HCT116 (cell line): ENCODE measurements around the gene RHEBL1. TPM values are rescaled to one million over a fixed set of nuclear protein-coding genes. Genes with fewer than 3 reads are reported as not detected.

Experiments
- ATAC-seq: fragments of 200-7000 bp; cut with Tn5 transposase; 2 replicates; pipeline ENCODE4 v1.9.1; 2020; ENCODE audit warnings: mild to moderate bottlenecking, moderate library complexity
- BruUV-seq: library from RNA; stranded (reverse); fragments of 400-500 nt; replicated peaks from 2 replicates; lab custom pipeline; 2021; lab: Mats Ljungman, UMichigan
- CTCF ChIA-PET: fragments of 300-600 bp; sonication (Branson Sonifier 250); formaldehyde crosslinking; loops from one replicate; lab custom pipeline; 2021; ENCODE audit warnings: antibody characterized with exemption; lab: Charles Lee
- POLR2A ChIA-PET: fragments of 300-600, 350-600 bp; sonication (Branson Sonifier 250); formaldehyde crosslinking; loops from one replicate; lab custom pipeline; 2021; ENCODE audit warnings: antibody characterized with exemption; lab: Charles Lee
- RAD21 ChIA-PET, 2 experiments: fragments of 300-600 bp; sonication (Branson Sonifier 250); formaldehyde crosslinking; loops; one replicate each; lab custom pipeline; 2023; ENCODE audit warnings: low total read pairs in 2 of 2; ENCODE audit not compliant: uncharacterized antibody in 2 of 2, unreplicated experiment in 2 of 2, low non-redundant PET in 1 of 2; lab: Charles Lee
- DNase-seq: peaks from one replicate; pipeline ENCODE4 v3.0.0-alpha.2; 2010; ENCODE audit warnings: low read depth, low spot score
- H2AFZ ChIP-seq: fragments of 200-600 bp; shearing (Covaris generic), sonication (generic); 2 replicates; pipeline ENCODE4 v1.6.1; 2017; ENCODE audit warnings: low read depth, mixed run types, mixed read lengths, antibody characterized with exemption, low read length; ENCODE audit not compliant: poor library complexity, severe bottlenecking
- H3K27ac ChIP-seq: 2 replicates; pipeline ENCODE4 v1.5.1; 2012; ENCODE audit warnings: low read depth, low read length
- H3K27me3 ChIP-seq: fragments of 200-600 bp; sonication (generic); 2 replicates; pipeline ENCODE4 v1.6.1; 2016; ENCODE audit warnings: mixed run types, low read length, mixed read lengths; ENCODE audit not compliant: insufficient read depth
- H3K36me3 ChIP-seq, 2 experiments: fragments of 200-500 bp in 1 of 2; fragments of 200-600 bp in 1 of 2; sonication (Bioruptor generic) in 1 of 2; sonication (generic) in 1 of 2; 2 replicates each; pipeline versions ENCODE4 v1.5.1 to v1.6.1; 2014 to 2016; ENCODE audit warnings: low read length in 2 of 2, inconsistent platforms in 1 of 2, mixed read lengths in 1 of 2, mixed run types in 1 of 2; ENCODE audit not compliant: insufficient read depth in 2 of 2, control insufficient read depth in 1 of 2
- H3K4me1 ChIP-seq, 2 experiments: fragments of 200-600 bp in 1 of 2; sonication (generic) in 1 of 2; 2 replicates each; pipeline versions ENCODE4 v1.5.1 to v1.6.1; 2012 to 2017; ENCODE audit warnings: low read length in 2 of 2, inconsistent platforms in 1 of 2, mild to moderate bottlenecking in 1 of 2, mixed read lengths in 1 of 2, mixed run types in 1 of 2, moderate library complexity in 1 of 2; ENCODE audit not compliant: insufficient read depth in 2 of 2, control insufficient read depth in 1 of 2
- H3K4me2 ChIP-seq: fragments of 200-600 bp; sonication (generic); 2 replicates; pipeline ENCODE4 v1.6.1; 2017; ENCODE audit warnings: mixed run types, low read length, mixed read lengths
- H3K4me3 ChIP-seq, 2 experiments: fragments of 200-600 bp in 1 of 2; sonication (generic) in 1 of 2; replicated peaks in 1 of 2; 2 replicates each; pipeline ENCODE4 v1.5.1; 2011 to 2016; ENCODE audit warnings: low read length in 2 of 2, control low read depth in 1 of 2, low read depth in 1 of 2, mild to moderate bottlenecking in 1 of 2, mixed read lengths in 1 of 2, mixed run types in 1 of 2
- H3K79me2 ChIP-seq: fragments of 200-600 bp; sonication (generic); 2 replicates; pipeline ENCODE4 v1.6.1; 2017; ENCODE audit warnings: mild to moderate bottlenecking, mixed run types, low read length, moderate library complexity, mixed read lengths; ENCODE audit not compliant: insufficient read depth
- H3K9ac ChIP-seq: fragments of 200-600 bp; sonication (generic); 2 replicates; pipeline ENCODE4 v1.6.1; 2016; ENCODE audit warnings: low read length, mixed read lengths
- H3K9me2 ChIP-seq: fragments of 200-600 bp; sonication (generic), shearing (Covaris generic); 2 replicates; pipeline ENCODE4 v1.6.1; 2017; ENCODE audit warnings: mixed run types, mild to moderate bottlenecking, moderate library complexity; ENCODE audit not compliant: insufficient read depth
- H3K9me3 ChIP-seq, 2 experiments: fragments of 200-500 bp in 1 of 2; fragments of 200-600 bp in 1 of 2; sonication (Bioruptor generic) in 1 of 2; sonication (generic) in 1 of 2; 2 replicates each; pipeline ENCODE4 v1.6.1; 2014 to 2017; ENCODE audit warnings: low read length in 2 of 2, mixed read lengths in 2 of 2, inconsistent platforms in 1 of 2, low read depth in 1 of 2, mild to moderate bottlenecking in 1 of 2, mixed run types in 1 of 2, moderate library complexity in 1 of 2; ENCODE audit not compliant: control insufficient read depth in 1 of 2, insufficient read depth in 1 of 2
- H4K20me1 ChIP-seq: fragments of 200-600 bp; sonication (generic), shearing (Covaris generic); 2 replicates; pipeline ENCODE4 v1.6.1; 2017; ENCODE audit warnings: mixed run types, mild to moderate bottlenecking, moderate library complexity; ENCODE audit not compliant: insufficient read depth
- CEBPB ChIP-seq: IDR thresholded peaks from 2 replicates; pipeline ENCODE4 v1.6.1; 2012; ENCODE audit warnings: low read depth
- EGR1 ChIP-seq: IDR thresholded peaks from 2 replicates; pipeline ENCODE4 v1.6.1; 2012; ENCODE audit warnings: low read depth
- ELF1 ChIP-seq: IDR thresholded peaks from 2 replicates; pipeline ENCODE4 v1.6.1; 2012; ENCODE audit warnings: low read depth, borderline replicate concordance
- JUND ChIP-seq: IDR thresholded peaks from 2 replicates; pipeline ENCODE4 v1.6.1; 2012
- POLR2AphosphoS5 ChIP-seq: IDR thresholded peaks from 2 replicates; pipeline ENCODE4 v1.6.1; 2011; ENCODE audit warnings: mild to moderate bottlenecking, low read depth, low read length, moderate library complexity
- RAD21 ChIP-seq: IDR thresholded peaks from 2 replicates; pipeline ENCODE4 v1.6.1; 2012; ENCODE audit warnings: low read depth, mild to moderate bottlenecking
- SP1 ChIP-seq: IDR thresholded peaks from 2 replicates; pipeline ENCODE4 v1.6.1; 2012; ENCODE audit warnings: low read depth
- TCF7L2 ChIP-seq: IDR thresholded peaks from 2 replicates; pipeline ENCODE4 v1.7.0; 2011; ENCODE audit warnings: borderline replicate concordance, inconsistent platforms; ENCODE audit not compliant: insufficient read depth, insufficient read length; ENCODE audit errors: extremely low read depth
- intact Hi-C: fragments of 100-400 bp; cut with micrococcal nuclease; formaldehyde crosslinking; loops from 2 replicates; pipeline ENCODE4 v1.10.0; 2022
- total RNA-seq: library from RNA; stranded (reverse); gene quantifications from one replicate; pipeline ENCODE4 v1.2.1, GENCODE V29; 2021; ENCODE audit not compliant: unreplicated experiment
- TF ChIP-seq, protein P1 (sequence below): IDR thresholded peaks from 2 replicates; pipeline ENCODE4 v1.6.1; 2011; ENCODE audit warnings: mild to moderate bottlenecking, low read length, moderate library complexity; ENCODE audit not compliant: insufficient replicate concordance; ENCODE audit errors: extremely low read depth
- TF ChIP-seq, protein P2 (sequence below): IDR thresholded peaks from 2 replicates; pipeline ENCODE4 v1.6.1; 2012
- TF ChIP-seq, protein P3 (sequence below), 3 experiments: fragments of 200-600 bp in 1 of 3; sonication (generic) in 1 of 3; IDR thresholded peaks in 2 of 3; conservative IDR thresholded peaks in 1 of 3; 2 replicates each; pipeline ENCODE4 v1.5.1; 2012 to 2017; ENCODE audit warnings: low read depth in 2 of 3, low read length in 2 of 3, antibody characterized with exemption in 1 of 3, borderline replicate concordance in 1 of 3, control low read depth in 1 of 3, mild to moderate bottlenecking in 1 of 3, mixed read lengths in 1 of 3, mixed run types in 1 of 3, moderate library complexity in 1 of 3; ENCODE audit not compliant: insufficient read depth in 1 of 3

RHEBL1 gene
- total RNA-seq, 1 experiment from 2014 or later = 2.8 TPM

DNA sequence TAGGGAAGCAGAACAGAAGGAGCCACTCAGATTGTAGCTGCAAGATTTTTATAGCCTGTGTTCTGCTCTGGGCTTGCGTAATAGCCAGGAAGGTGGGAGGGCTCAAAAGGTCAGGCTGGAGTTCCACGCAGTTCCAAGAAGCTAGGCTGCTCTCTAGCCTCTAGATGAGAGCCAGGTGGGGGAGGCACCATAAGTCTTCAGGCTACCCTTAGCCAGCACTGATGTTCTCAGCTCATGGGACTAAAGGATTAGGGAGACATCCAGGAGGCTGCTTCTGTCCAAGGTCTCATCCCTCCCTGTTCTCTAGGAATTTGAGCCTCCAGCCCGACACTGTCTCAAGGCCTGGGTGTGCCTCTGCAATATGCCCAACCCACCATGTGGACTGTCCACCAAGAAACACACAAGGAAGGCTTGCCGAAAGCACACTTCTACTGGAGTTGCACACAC is 39.2 kb upstream of the RHEBL1 start:
- Histone ChIP-seq H3K36me3 (no peaks in the 10 kb centered on the region; a peak in 1 of 4 replicates), H3K9me2 (no peaks in the 10 kb centered on the region), H3K4me1 (peaks cover 6 to 29% of the 10 kb centered on the region in 2 experiments; a peak in 3 of 4 replicates), H3K9me3 (no peaks in the 10 kb centered on the region), H3K9ac (no peak overlapping the region), H2AFZ (no peak overlapping the region), H3K79me2 (peaks cover 4% of the 10 kb centered on the region), H3K4me2 (peak overlapping the region; percentile 93), H3K4me3 (peak overlapping the region; percentile 90 to 97), H3K27ac (no peak overlapping the region; the same call in 1 of the 2 replicates), H4K20me1 (no peaks in the 10 kb centered on the region), H3K27me3 (no peaks in the 10 kb centered on the region)
- POLR2A ChIA-PET = interaction anchor here (0.6 to 3.5 kb wide), 4 partner anchors 11 to 157 kb away, joined by 3 to 30 read pairs (median 4); partner anchors contain the start of genes RHEBL1 and TUBA1B
- RAD21 ChIA-PET = no interaction called here
- intact Hi-C loops = no loop called here
- BruUV-seq = no TSS peak
- ATAC-seq = no peak
- no peak for DNase-seq
- CTCF ChIA-PET = interaction anchor here (1.6 to 4.6 kb wide), 4 partner anchors 11 to 39 kb away, joined by 7 to 27 read pairs (median 13); partner anchors contain the start of gene RHEBL1
- peak; percentile 83 for TF ChIP-seq CEBPB
- TF ChIP-seq POLR2AphosphoS5 = no peak
- TF ChIP-seq EGR1 = no peak
- no peak for TF ChIP-seq TCF7L2

DNA sequence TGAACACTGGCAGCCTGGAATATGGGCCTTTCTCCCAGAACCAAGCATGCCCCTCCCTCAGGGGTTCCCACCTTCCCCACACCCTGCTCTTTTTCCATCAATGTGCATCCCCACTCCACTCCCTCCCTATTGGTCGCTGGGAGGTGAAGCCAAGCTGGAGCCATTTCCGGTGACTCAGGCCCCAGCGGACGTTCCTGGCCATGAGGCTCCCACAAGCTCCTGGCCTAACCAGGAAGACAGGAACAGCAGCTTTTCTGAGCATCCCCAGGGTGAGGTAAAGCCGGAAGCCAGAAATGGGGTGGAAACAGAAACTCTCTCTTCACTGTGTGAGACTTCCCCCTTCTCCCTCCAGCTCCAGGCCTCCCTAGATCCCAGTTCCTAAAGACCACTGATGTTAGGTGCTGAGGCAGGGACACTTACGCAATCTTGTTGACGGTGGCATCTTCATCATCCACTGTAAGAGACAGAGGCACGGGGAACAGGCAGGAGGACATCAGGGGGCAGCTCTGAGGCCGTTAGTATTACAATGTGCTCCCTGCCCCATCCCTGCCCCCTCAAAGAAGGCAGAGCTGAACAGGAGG is 35.8 kb upstream of the RHEBL1 start:
- H2AFZ ChIP-seq = no peak overlapping the region
- ATAC-seq (no peak), DNase-seq (no peak)
- H3K27me3 ChIP-seq = no peaks in the 10 kb centered on the region
- POLR2A ChIA-PET = interaction anchor here (1.0 to 1.2 kb wide), 2 partner anchors 17 to 25 kb away, joined by 3 to 4 read pairs; partner anchors contain the start of gene TUBA1B
- CTCF ChIA-PET = interaction anchor here (1.7 kb wide), 1 partner anchor 17 kb away, joined by 6 read pairs; no protein-coding TSS in a partner anchor
- H4K20me1 ChIP-seq = no peaks in the 10 kb centered on the region
- no peaks in the 10 kb centered on the region for H3K9me2 ChIP-seq
- RAD21 ChIA-PET = no interaction called here
- no peak overlapping the region for H3K27ac ChIP-seq
- no peak overlapping the region for H3K4me3 ChIP-seq
- H3K36me3 ChIP-seq = peaks cover 0 to 8% of the 10 kb centered on the region in 2 experiments; a peak in 2 of 4 replicates
- no TSS peak for BruUV-seq
- no peak overlapping the region for H3K9ac ChIP-seq
- intact Hi-C loops = no loop called here
- H3K79me2 ChIP-seq = peaks cover 4% of the 10 kb centered on the region
- H3K4me2 ChIP-seq = no peak overlapping the region
- no peaks in the 10 kb centered on the region for H3K9me3 ChIP-seq
- H3K4me1 ChIP-seq = peaks cover 6 to 23% of the 10 kb centered on the region in 2 experiments; a peak in 3 of 4 replicates
- TF ChIP-seq RAD21 (no peak), JUND (no peak), ELF1 (no peak), SP1 (no peak)
- TF ChIP-seq, protein P1, sequence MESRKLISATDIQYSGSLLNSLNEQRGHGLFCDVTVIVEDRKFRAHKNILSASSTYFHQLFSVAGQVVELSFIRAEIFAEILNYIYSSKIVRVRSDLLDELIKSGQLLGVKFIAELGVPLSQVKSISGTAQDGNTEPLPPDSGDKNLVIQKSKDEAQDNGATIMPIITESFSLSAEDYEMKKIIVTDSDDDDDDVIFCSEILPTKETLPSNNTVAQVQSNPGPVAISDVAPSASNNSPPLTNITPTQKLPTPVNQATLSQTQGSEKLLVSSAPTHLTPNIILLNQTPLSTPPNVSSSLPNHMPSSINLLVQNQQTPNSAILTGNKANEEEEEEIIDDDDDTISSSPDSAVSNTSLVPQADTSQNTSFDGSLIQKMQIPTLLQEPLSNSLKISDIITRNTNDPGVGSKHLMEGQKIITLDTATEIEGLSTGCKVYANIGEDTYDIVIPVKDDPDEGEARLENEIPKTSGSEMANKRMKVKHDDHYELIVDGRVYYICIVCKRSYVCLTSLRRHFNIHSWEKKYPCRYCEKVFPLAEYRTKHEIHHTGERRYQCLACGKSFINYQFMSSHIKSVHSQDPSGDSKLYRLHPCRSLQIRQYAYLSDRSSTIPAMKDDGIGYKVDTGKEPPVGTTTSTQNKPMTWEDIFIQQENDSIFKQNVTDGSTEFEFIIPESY = no peak
- TF ChIP-seq, protein P2, sequence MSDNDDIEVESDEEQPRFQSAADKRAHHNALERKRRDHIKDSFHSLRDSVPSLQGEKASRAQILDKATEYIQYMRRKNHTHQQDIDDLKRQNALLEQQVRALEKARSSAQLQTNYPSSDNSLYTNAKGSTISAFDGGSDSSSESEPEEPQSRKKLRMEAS = no peak
- TF ChIP-seq, protein P3, sequence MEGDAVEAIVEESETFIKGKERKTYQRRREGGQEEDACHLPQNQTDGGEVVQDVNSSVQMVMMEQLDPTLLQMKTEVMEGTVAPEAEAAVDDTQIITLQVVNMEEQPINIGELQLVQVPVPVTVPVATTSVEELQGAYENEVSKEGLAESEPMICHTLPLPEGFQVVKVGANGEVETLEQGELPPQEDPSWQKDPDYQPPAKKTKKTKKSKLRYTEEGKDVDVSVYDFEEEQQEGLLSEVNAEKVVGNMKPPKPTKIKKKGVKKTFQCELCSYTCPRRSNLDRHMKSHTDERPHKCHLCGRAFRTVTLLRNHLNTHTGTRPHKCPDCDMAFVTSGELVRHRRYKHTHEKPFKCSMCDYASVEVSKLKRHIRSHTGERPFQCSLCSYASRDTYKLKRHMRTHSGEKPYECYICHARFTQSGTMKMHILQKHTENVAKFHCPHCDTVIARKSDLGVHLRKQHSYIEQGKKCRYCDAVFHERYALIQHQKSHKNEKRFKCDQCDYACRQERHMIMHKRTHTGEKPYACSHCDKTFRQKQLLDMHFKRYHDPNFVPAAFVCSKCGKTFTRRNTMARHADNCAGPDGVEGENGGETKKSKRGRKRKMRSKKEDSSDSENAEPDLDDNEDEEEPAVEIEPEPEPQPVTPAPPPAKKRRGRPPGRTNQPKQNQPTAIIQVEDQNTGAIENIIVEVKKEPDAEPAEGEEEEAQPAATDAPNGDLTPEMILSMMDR (IDR thresholded peaks at IDR 0.05 in 2 of 3, conservative IDR thresholded peaks at IDR 0.05 in 1 of 3; ENCODE audit: borderline replicate concordance in 1 of 3, insufficient read depth in 1 of 3, low read depth in 2 of 3, low read length in 2 of 3) = no peak
